DLD1 (cell line): ENCODE data around the gene SCGB2A2.

Experiments used
- in situ Hi-C: cut with HindIII; loops from 2 replicates; pipeline ENCODE4 v1.10.0; 2017; ENCODE audit warnings: low sequenced_read_pairs

SCGB2A2 gene

DNA sequence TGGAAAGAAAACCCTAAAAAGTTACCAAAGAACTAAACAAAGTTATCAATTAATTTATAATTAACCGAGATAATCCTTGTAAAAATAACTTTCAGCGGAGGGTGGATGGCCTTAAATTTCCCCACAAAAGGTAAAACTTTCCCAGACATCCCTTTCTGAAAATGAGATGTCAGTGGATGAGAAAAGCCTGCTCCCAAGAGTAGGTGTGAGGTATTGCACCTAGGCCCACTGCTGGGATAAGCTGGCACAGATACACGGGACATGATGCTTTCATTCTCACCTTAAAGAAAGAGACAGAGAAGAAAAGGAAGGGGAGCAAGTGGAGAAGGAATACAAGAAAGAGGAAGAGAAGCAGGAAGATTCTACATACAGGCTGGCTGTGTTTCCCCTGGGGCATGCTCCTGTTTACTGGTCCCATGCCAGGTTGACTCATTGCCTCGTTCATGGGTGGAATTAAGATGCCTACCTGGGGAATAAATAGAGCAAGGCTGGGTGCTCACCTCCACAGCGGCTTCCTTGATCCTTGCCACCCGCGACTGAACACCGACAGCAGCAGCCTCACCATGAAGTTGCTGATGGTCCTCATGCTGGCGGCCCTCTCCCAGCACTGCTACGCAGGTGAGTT lies at the start of gene SCGB2A2:
Gene SCGB2A2 (plus strand): TSS at position 505 of the 625 bp plus-strand sequence. CDS start 59 bp downstream, at position 564.
- in situ Hi-C loops: no loop called here

DNA sequence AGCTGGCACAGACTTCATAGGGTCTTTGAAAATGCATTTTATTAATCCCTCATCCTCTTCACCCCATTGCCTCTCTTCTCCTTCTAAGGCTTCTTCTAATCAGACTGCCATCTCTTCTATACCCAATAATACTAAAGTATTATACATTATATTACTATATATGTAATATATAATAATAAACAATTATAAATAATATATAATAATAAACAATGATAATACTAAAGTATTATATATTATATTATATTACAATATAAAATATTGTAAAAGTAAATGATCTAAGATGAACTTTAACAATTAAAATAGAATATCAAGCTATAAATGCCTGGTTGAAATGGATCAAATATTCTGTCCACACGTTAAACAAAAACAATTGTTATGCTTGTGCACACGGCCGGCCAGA lies 48.5 kb upstream of the SCGB2A2 start:
- in situ Hi-C loops: no loop called here

DNA sequence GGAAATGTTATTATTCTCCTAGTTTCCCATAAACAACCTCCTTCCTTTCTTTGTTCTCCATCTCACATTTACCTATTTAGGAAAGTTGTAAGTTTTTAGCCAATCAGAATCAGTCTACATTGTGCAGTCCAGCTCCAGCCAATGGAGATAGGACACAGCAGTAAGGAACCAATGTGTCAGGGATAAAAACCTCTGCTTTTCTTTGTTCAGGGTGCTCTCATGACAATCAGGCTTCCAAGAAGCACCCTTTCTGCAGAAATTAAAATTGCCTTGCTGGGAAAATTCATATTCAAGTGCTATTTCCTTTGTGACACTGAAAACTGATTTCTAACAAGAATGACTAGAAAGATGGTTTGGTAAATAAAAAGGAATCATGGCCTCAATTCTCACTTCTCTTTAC lies 46.9 kb upstream of the SCGB2A2 start:
- in situ Hi-C loops: no loop called here

DNA sequence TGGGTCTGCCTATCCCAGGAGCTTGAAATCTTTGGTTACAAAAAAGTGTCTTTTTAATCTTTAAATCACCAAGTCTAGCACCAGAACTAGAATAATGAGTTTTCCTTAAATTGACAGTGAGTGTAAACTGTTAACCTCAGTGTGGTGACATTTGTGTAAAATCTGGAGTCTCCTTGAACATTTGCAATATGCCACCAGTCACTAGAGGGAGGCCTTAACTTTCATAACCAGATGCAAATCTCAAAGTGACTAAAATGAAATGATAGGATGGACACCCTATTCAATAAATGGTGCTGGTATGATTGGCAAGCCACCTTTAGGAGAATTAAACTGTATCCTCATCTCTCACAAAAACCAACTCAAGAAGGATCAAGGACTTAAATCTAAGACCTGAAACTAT lies 36.2 kb upstream of the SCGB2A2 start:
- in situ Hi-C loops: no loop called here

DNA sequence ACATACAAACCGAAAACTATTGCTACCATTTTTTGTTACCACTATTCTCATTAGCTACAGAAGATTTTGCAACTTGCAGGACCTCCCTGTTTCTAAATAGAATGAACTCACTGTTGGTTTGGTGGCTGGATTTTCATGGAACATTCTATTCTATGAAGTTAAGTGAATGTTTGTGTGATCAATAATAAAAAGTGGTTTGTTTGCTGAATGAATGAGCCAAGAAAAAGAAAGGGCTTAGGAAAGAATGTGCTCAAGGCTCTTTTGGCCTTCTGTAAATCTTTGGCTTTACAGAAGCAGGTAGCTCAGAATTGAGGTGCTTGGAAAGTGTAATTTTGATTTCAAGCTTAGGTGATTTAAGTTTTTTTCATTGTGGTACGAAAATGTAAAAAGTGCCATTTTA lies 33.8 kb upstream of the SCGB2A2 start:
- in situ Hi-C loops: no loop called here

DNA sequence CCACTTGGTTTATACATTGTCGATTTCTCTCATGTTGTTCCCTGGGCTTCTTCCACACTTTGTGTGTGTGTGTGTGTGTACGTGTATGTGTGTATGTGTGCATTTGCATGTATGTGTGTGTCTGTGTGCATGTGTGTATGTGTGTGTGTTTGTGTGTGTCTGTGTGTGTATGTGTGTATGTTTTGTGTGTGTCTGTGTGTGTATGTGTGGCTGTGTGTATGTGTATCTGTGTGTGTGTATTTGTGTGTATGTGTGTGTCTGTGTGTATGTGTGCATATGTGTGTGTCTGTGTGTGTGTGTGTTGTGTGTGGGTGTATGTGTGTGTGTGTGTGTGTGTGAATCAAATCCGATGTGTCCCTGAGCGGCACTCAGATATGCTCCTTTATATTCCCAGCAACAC lies 32.5 kb upstream of the SCGB2A2 start:
- in situ Hi-C loops: no loop called here

DNA sequence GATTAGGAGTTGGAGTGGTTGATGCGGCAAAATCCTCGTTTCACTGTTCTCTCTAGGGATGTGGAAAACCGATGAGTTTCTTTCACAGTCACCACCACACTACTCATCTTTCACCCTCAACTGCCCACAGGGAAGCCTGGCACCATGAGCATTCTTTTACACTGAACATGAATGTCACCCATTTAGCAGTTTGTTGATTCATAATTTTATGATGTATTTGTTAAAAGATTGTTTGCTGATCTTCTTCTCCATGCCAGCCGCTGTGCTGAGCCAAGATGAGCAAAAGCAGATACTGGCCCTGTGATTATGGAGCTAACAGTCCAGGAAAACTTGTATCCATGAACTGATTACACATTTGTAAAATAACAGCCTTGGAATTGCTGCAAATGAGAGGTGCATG lies 31.8 kb upstream of the SCGB2A2 start:
- in situ Hi-C loops: no loop called here

DNA sequence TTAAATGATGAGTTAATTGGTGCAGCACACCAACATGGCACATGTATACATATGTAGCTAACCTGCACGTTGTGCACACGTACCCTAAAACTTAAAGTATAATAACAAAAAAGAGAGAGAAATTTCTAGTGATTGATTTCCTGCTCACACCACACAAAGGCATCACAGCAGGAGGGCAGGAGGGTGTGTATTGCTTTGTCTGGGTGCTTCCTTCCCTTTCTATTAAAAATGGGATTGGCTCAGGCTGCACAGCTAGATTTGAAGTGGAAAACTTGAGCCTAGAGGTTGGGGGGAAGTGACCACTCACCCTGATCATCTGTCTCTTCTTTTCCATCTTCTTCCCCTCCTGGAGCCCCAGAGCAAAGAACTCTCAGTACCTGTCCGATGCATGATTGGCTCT lies 28.9 kb upstream of the SCGB2A2 start:
- in situ Hi-C loops: no loop called here

DNA sequence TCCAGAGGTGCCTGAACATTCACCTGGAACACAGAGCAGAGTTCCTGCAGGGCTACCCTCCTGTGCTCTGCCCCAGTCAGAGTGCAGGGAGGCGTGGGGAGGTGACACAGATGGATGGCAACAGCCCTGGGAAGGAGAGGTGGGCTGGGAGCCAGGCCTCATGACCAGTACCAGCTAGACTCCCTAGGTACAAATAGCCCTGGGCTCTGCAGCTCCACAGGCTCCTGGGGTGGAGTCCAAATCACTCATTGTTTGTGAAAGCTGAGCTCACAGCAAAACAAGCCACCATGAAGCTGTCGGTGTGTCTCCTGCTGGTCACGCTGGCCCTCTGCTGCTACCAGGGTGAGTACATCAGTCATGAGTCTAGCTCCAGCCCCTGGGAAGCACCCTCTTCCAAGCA lies 27.9 kb upstream of the SCGB2A2 start, which contains the start of gene SCGB1D2:
Gene SCGB1D2 (plus strand): TSS at position 219 of the 400 bp plus-strand sequence. CDS start 69 bp downstream, at position 288.
- in situ Hi-C loops: no loop called here

DNA sequence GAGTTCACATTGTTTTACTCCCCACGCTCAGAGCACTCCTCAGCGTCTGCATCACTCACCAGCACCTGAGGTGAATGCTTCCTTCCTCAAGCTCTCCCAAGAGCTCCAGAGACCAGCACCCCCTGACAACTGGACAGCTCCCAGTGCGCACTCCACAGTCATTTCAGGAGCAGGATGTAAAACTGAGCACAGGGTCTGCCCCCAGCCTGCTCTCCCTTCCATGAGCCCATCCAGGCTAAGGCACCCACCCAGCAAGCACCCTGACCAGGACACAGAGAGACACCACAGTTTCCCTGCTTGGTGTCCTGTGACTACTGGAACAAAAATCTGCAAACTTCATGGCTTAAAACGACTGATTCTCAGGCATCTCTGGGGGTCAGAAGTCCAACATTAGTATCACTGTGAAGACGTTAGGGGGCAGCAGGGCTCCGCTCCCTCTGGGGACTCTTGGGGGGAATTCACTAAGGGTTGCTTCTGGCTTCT lies 24.6 kb upstream of the SCGB2A2 start:
- in situ Hi-C loops: no loop called here

DNA sequence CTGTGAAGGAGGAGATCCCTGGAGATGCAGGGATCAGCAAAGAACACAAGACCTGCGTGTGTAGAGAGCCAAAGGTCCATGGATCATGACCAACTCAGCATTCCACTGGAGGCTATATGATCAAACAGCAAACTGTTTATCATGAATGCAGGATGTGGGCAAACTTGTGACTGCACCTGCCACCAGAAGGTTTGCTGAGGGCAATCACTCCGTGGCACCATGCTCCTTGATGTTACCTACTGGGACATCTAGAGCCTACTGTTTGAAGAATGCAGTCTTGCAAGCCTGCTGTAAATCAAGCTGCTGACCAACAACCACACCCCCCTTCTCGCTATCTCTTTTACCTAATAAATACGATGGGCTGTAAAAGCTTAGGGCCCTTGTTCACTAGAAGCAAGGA lies 18.3 kb upstream of the SCGB2A2 start:
- in situ Hi-C loops: no loop called here

DNA sequence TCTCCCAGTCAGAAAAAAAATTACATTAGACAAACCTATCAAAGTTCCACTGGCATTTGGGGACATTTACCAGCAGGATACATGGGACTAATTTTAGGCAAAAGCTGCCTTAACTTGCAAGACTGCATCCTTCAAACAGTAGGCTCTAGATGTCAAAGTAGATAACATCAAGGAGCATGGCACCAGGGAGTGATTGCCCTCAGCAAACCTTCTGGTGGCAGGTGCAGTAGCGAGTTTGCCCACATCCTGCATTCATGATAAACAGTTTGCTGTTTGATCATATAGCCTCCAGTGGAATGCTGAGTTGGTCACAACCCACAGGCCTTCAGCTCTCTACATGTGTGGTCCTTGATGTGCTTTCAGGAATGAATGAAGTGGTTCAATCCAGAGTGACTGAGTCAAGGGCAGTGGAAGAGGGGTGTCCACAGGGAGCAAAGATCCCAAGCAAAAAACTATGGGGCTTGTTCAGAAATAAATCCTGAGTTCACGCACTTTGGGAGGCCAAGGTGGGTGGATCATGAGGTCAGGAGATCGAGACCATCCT lies 15.9 kb upstream of the SCGB2A2 start:
- in situ Hi-C loops: no loop called here

DNA sequence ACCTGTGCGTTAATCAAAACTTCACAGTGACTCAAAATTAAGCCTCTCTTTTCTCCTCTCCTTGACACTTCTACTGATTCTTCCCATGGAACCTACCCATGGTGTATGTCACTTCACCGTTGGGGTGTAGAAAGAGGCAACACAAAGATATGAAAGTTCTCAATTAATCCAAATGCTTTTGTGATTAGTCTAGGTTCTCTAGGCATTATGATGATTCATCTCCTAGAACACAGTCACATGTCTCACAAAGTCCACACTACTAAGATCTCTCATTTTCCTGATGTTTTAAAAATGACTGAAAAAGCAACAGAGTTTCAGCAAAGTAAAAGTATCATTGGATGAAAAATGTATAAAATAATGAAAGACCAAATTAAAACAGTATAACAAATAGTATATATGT lies 13.7 kb upstream of the SCGB2A2 start:
- in situ Hi-C loops: no loop called here

DNA sequence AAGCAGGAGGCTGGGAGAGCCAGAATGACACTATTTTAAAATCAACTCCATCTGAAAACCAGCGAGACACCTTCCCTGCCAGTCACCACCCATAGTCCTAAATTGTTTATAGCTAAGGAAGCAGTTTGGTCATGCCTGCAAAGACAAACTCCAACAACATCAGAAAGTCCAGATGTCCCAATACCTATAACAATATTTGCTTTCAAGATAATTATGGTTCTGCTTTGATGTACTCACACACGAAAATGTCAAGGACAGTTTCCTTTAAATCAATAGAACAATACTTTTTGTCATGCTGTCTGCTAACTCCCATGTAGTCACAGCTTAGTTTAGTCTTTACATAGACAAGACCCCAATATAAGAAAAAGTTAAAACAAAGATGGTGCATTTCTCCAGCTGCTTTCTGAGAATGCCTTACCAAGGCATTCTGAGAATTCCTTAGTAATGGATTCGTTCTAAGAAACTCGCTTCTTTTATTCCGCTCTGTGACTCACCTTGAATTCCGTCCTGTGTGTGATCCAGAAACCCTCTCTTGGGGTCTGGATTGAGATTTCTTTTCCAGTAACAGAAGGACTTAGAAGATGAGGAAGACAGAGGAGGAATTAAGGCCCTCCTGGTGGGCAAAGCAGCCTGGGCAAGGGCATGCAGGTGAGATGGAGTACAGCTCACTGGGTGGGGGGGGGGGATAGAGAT lies 9.6 kb upstream of the SCGB2A2 start:
- in situ Hi-C loops: no loop called here

DNA sequence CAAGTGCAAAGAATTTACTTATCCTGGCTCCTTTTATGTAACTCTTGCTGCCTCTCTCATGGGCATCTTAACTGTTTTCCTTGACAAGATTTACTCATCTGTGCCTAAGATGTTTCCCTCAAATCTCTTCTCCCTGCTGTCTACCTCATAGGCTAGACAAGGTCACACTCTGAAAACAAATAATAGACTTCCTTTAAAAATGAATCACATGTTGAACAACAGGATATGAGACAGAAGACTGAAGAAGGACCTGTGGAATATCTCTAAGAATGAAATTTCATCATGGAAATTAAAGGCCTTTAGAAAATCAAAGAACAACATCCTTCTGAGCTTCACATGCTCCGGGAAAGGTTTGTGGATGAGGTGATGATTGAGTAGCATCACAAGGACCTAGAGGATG lies 6.0 kb upstream of the SCGB2A2 start:
- in situ Hi-C loops: no loop called here

DNA sequence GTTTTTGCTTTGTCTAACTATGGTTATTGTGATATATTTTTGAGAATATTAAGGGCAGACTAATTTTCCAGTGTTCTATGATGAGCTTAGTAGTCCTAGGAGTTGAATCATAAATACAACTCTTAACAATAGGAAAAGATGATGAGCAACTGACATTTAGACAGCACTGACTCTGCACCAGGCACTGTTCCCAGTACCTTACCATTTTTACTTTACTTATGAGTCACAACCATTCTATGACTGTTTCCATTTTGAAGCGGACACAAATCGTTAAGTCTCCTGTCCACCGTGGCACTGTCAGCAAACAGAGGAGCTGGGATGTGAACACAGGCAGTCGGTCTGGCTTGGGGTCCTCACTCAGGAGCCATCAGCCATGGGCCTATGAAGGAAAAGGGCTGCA lies 3.4 kb upstream of the SCGB2A2 start:
- in situ Hi-C loops: no loop called here

DNA sequence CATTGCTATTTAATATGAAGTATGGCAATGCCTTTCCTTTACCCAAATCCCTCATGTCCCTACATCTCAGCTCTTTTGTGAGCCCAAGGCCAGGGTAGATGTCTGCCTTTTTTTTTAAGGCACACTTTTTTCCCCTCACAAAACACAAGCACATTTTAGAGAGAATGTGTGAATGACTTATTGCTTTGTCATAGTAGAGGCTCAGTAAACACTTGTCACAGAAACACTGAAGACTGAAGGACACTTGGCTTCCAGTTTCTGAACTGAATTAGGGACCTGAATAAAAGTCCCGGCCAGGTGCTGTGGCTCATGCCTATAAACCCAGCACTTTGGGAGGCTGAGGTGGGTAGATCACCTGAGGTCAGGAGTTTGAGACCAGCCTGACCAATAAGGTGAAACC lies 2.9 kb upstream of the SCGB2A2 start:
- in situ Hi-C loops: no loop called here

DNA sequence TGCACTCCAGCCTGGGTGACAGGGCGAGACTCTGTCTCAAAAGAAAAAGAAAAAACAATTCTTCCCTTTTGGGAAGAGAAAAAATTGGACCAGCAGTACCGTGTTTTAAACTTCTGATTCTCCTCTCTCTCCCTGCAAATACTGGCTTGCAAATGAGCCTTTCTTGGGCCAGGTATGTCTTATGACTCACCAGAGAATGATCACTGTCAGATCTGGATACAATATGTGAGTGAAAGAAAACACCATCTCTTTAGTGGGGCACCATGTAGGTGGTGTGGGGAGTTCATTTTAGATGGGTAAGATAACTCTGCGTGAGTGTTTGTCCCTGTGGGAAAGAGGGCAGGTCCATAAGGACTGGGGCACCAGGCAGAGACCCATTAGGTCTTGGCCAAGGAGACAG lies 2.4 kb upstream of the SCGB2A2 start:
- in situ Hi-C loops: no loop called here

DNA sequence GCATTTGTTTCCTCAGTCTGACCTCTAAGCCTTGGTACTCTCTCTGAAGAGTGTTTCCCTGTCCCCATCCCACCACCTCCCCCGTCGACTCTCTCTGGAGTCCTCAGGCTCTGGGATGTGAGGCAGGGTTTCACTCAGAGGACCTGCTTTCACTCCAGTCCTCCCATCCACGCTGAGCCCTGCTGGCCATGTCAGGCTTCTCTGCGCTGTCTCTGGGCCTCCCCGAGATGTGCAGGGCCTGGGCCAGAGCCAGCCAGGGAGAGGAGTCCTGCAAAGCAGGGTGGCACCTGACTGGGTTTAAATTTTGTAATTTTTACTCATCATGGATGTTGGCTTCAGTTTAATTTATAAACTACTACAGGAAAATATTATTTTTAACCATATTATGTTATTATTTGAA lies 3.3 kb downstream of the SCGB2A2 start:
- in situ Hi-C loops: no loop called here

DNA sequence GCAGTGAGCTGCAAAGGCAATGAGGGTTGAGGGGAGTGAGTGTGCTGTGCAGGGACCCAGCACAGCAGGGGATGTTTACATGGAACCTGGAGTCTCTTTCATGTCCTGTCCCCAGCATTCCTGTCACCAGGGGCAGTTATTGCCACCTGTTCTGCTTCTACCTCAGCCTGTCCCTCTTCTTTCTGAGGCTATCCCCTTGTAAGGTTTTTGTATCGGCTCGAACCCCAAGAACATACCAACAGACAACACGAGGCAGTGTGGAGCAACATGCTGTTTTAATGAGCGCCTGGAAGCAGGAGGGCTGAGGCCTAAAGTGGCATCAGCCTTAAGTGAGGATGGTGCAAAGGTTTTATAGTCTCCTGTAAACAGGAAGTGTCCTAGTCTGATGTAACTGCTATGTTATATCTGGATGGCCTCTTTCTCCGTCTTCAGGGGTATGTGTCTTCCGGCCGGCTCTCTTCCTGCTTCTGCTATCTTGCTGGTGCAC lies 3.9 kb downstream of the SCGB2A2 start:
- in situ Hi-C loops: no loop called here

DNA sequence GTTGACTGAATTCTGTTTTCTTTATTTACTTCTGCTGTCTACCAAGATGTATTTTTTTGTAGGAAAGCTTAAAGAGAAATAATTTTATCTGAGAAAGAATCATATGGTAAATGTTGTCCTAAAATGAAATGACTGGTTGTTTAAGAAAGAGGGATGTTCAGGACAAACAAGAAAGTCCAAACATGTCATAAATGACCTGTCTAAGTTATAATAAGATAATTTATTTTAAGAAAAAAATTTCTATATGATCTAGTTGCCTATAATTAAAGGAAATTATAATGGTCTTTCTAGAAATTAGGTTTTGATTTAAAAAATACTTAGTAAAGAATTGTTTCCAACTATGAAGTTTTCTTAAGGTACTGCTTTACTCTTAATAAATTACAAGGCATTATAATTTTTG lies 10.5 kb downstream of the SCGB2A2 start:
- in situ Hi-C loops: no loop called here

DNA sequence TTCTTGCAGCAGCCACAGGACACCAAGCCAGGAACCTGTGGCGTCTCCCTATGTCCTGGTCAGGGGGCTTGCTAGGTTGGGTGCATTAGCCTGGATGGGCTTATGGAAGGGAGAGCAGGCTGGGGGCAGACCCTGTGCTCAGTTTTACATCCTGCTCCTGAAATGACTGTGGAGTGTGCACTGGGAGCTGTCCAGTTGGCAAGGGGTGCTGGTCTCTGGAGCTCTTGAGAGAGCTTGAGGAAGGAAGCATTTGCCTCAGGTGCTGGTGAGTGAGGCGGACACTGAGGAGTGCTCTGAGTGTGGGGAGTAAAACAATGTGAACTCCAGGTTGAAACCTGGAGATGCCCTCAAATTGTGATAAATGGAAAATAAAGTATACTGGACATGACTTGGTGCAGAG lies 25.5 kb downstream of the SCGB2A2 start:
- in situ Hi-C loops: no loop called here
